NB4 (cell line): ENCODE results near the gene SASS6.

Experiments
- CTCF ChIP-seq: IDR thresholded peaks from one replicate; pipeline ENCODE4 v1.5.1; 2012; ENCODE audit warnings: low read depth, low read length
- POLR2A ChIP-seq: IDR thresholded peaks from 2 replicates; pipeline ENCODE4 v1.6.1; 2011; ENCODE audit warnings: mild to moderate bottlenecking; ENCODE audit not compliant: insufficient read length; ENCODE audit errors: extremely low read depth

- TF ChIP-seq CTCF = no peak
- no peak for TF ChIP-seq POLR2A
Measured at GRCh38 chr1:100115524-100115923, 17.2 kb downstream of the SASS6 start.
